Measurements from ENCODE around the gene PCDH19.

DNA sequence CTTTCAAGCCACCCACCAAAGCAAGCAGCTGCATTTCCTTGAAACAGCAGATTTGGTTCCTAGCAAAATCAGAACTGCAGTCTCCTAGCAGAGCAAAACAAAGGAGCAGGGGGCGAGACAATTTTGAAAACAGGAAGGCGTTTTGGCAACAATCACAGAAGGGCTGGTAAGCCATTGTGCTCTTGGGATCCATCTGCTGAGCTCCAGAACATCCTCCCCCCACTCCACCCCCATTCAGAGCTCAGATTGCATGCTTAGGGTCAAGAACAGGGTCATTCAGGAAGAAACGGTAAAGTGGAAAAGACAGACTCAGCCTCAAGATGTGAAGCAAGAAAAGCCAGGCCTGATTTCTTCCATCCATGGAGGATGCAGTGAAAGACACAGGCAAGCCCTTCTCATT lies 7.6 kb upstream of the PCDH19 start:
- TF ChIP-seq, protein P1, sequence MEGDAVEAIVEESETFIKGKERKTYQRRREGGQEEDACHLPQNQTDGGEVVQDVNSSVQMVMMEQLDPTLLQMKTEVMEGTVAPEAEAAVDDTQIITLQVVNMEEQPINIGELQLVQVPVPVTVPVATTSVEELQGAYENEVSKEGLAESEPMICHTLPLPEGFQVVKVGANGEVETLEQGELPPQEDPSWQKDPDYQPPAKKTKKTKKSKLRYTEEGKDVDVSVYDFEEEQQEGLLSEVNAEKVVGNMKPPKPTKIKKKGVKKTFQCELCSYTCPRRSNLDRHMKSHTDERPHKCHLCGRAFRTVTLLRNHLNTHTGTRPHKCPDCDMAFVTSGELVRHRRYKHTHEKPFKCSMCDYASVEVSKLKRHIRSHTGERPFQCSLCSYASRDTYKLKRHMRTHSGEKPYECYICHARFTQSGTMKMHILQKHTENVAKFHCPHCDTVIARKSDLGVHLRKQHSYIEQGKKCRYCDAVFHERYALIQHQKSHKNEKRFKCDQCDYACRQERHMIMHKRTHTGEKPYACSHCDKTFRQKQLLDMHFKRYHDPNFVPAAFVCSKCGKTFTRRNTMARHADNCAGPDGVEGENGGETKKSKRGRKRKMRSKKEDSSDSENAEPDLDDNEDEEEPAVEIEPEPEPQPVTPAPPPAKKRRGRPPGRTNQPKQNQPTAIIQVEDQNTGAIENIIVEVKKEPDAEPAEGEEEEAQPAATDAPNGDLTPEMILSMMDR (conservative IDR thresholded peaks at IDR 0.05; ENCODE audit: low read length): no peak
- TF ChIP-seq EZH2phosphoT487 (IDR thresholded peaks at IDR 0.05; ENCODE audit: borderline replicate concordance): no peak

All from Loucy (cell line).